H9 (cell line): ENCODE data around the gene OTOS. TPM values are rescaled to one million over a fixed set of nuclear protein-coding genes. Genes with fewer than 3 reads are reported as not detected.

ENCODE experiments used
- DNase-seq: peaks from one replicate; pipeline ENCODE4 v3.0.0-alpha.2; 2017
- H2AFZ ChIP-seq: one replicate; pipeline ENCODE4 v1.6.1; 2013; ENCODE audit warnings: mild to moderate bottlenecking, low read length, control low read depth, moderate library complexity
- H2AK5ac ChIP-seq: 2 replicates; pipeline ENCODE4 v1.6.1; 2013; ENCODE audit warnings: low read length, control low read depth, mixed read lengths; ENCODE audit not compliant: insufficient read length
- H2BK120ac ChIP-seq: one replicate; pipeline ENCODE4 v1.6.1; 2013; ENCODE audit warnings: low read depth, mild to moderate bottlenecking, low read length, control low read depth, inconsistent platforms; ENCODE audit not compliant: poor library complexity, severe bottlenecking
- H2BK12ac ChIP-seq: 2 replicates; pipeline ENCODE4 v1.6.1; 2013; ENCODE audit warnings: low read length, control low read depth, mixed read lengths, low read depth; ENCODE audit not compliant: insufficient read length
- H2BK15ac ChIP-seq: 2 replicates; pipeline ENCODE4 v1.6.1; 2013; ENCODE audit warnings: low read depth, low read length, control low read depth
- H2BK20ac ChIP-seq: one replicate; pipeline ENCODE4 v1.6.1; 2013; ENCODE audit warnings: low read depth, mild to moderate bottlenecking, low read length, control low read depth, inconsistent platforms; ENCODE audit not compliant: poor library complexity, severe bottlenecking
- H2BK5ac ChIP-seq: 2 replicates; pipeline ENCODE4 v1.6.1; 2013; ENCODE audit warnings: low read length, control low read depth, mixed read lengths; ENCODE audit not compliant: insufficient read length
- H3K14ac ChIP-seq: 2 replicates; pipeline ENCODE4 v1.6.1; 2013; ENCODE audit warnings: low read length, control low read depth; ENCODE audit not compliant: insufficient read depth
- H3K18ac ChIP-seq: 2 replicates; pipeline ENCODE4 v1.6.1; 2013; ENCODE audit warnings: low read depth, mild to moderate bottlenecking, mixed read lengths, low read length, control low read depth; ENCODE audit not compliant: insufficient read length
- H3K23ac ChIP-seq: 2 replicates; pipeline ENCODE4 v1.6.1; 2013; ENCODE audit warnings: low read length, control low read depth, mixed read lengths, low read depth; ENCODE audit not compliant: insufficient read length
- H3K23me2 ChIP-seq: 2 replicates; pipeline ENCODE4 v1.6.1; 2013; ENCODE audit warnings: low read depth, mild to moderate bottlenecking, mixed read lengths, low read length, control low read depth; ENCODE audit not compliant: insufficient read length, poor library complexity, severe bottlenecking
- H3K27ac ChIP-seq: 2 replicates; pipeline ENCODE4 v1.5.1; 2013; ENCODE audit warnings: low read length, control low read depth, mixed read lengths, low read depth; ENCODE audit not compliant: insufficient read length
- H3K27me3 ChIP-seq: 2 replicates; pipeline ENCODE4 v1.6.1; 2013; ENCODE audit warnings: low read length, control low read depth, inconsistent platforms; ENCODE audit not compliant: insufficient read depth
- H3K4ac ChIP-seq: 2 replicates; pipeline ENCODE4 v1.6.1; 2013; ENCODE audit warnings: low read depth, mild to moderate bottlenecking, control low read depth, inconsistent platforms, low read length, moderate library complexity
- H3K4me1 ChIP-seq: 2 replicates; pipeline ENCODE4 v1.6.1; 2013; ENCODE audit warnings: low read length, control low read depth, inconsistent platforms; ENCODE audit not compliant: insufficient read depth
- H3K4me2 ChIP-seq: 2 replicates; pipeline ENCODE4 v1.6.1; 2013; ENCODE audit warnings: low read length, control low read depth, mixed read lengths; ENCODE audit not compliant: insufficient read length, insufficient read depth
- H3K56ac ChIP-seq: 2 replicates; pipeline ENCODE4 v1.6.1; 2013; ENCODE audit warnings: low read depth, mild to moderate bottlenecking, mixed read lengths, low read length, control low read depth; ENCODE audit not compliant: insufficient read length
- H3K79me1 ChIP-seq: 2 replicates; pipeline ENCODE4 v1.6.1; 2013; ENCODE audit warnings: low read depth, mild to moderate bottlenecking, moderate library complexity, low read length, control low read depth, inconsistent platforms; ENCODE audit not compliant: insufficient read depth, poor library complexity, severe bottlenecking
- H3K79me2 ChIP-seq: 2 replicates; pipeline ENCODE4 v1.6.1; 2013; ENCODE audit warnings: low read length, control low read depth, inconsistent platforms; ENCODE audit not compliant: insufficient read depth
- H3K9ac ChIP-seq: 2 replicates; pipeline ENCODE4 v1.6.1; 2013; ENCODE audit warnings: low read length, control low read depth, mixed read lengths; ENCODE audit not compliant: insufficient read length; ENCODE audit errors: extremely low read depth
- H3K9me3 ChIP-seq: one replicate; pipeline ENCODE4 v1.6.1; 2013; ENCODE audit warnings: low read depth, low read length, inconsistent platforms; ENCODE audit not compliant: control insufficient read depth
- H3T11ph ChIP-seq: one replicate; pipeline ENCODE4 v1.6.1; 2013; ENCODE audit warnings: mild to moderate bottlenecking, low read length, control low read depth, inconsistent platforms
- H4K20me1 ChIP-seq: one replicate; pipeline ENCODE4 v1.6.1; 2013; ENCODE audit not compliant: control insufficient read depth, insufficient read length, insufficient read depth
- H4K5ac ChIP-seq: 2 replicates; pipeline ENCODE4 v1.6.1; 2013; ENCODE audit warnings: low read depth, mild to moderate bottlenecking, mixed read lengths, low read length, control low read depth; ENCODE audit not compliant: insufficient read length
- H4K8ac ChIP-seq: replicated peaks from 2 replicates; pipeline ENCODE4 v1.6.1; 2013; ENCODE audit warnings: low read length, control low read depth, mixed read lengths, low read depth; ENCODE audit not compliant: insufficient read length
- H4K91ac ChIP-seq: 2 replicates; pipeline ENCODE4 v1.6.1; 2013; ENCODE audit warnings: low read depth, mild to moderate bottlenecking, moderate library complexity, mixed read lengths, low read length, control low read depth; ENCODE audit not compliant: insufficient read length
- H3K27ac Mint-ChIP-seq, 3 experiments: 2 replicates in 2 of 3; 3 replicates in 1 of 3; pipeline ENCODE4 v1.8.0; 2020 to 2021; ENCODE audit warnings: mixed read lengths in 3 of 3, mild to moderate bottlenecking in 1 of 3, moderate library complexity in 1 of 3
- H3K27me3 Mint-ChIP-seq: 2 replicates; pipeline ENCODE4 v1.8.0; 2021; ENCODE audit warnings: low read depth, mild to moderate bottlenecking, moderate library complexity, mixed read lengths
- H3K36me3 Mint-ChIP-seq, 3 experiments: 2 replicates in 2 of 3; 3 replicates in 1 of 3; pipeline ENCODE4 v1.8.0; 2020 to 2021; ENCODE audit warnings: low read depth in 3 of 3, mixed read lengths in 3 of 3; ENCODE audit not compliant: insufficient read depth in 1 of 3
- H3K4me1 Mint-ChIP-seq, 2 experiments: 2 replicates each; pipeline ENCODE4 v1.8.0; 2020; ENCODE audit warnings: mixed read lengths in 2 of 2
- H3K4me3 Mint-ChIP-seq, 2 experiments: 2 replicates in 1 of 2; 3 replicates in 1 of 2; pipeline ENCODE4 v1.8.0; 2020 to 2021; ENCODE audit warnings: mild to moderate bottlenecking in 2 of 2, mixed read lengths in 2 of 2, moderate library complexity in 1 of 2
- H3K9me3 Mint-ChIP-seq, 2 experiments: 2 replicates in 1 of 2; 3 replicates in 1 of 2; pipeline ENCODE4 v1.8.0; 2020; ENCODE audit warnings: mild to moderate bottlenecking in 2 of 2, mixed read lengths in 2 of 2, moderate library complexity in 1 of 2
- CTCF ChIP-seq: fragments of 200-600 bp; sonication (generic); conservative IDR thresholded peaks from 3 replicates; pipeline ENCODE4 v1.8.0; 2021; ENCODE audit warnings: antibody characterized with exemption, mild to moderate bottlenecking
- WGBS: extraction: QIAGEN DNeasy Blood & Tissue Kit; methylation state at CpG from one replicate; pipeline ENCODE4 v1.1.7; 2013; ENCODE audit warnings: missing lambda C conversion rate, low lambda C conversion rate, mixed read lengths; ENCODE audit not compliant: insufficient read length; ENCODE audit errors: extremely low coverage; 5-methylcytosine and 5-hydroxymethylcytosine counted together
- total RNA-seq: library from RNA; stranded (reverse); gene quantifications from 2 replicates; pipeline ENCODE4 v1.2.1, GENCODE V29; 2021

The OTOS gene
- total RNA-seq, 1 experiment from 2014 or later = not detected

- no peak for TF ChIP-seq CTCF
- peaks cover 15 to 27% of the 10 kb centered on the region in 2 experiments for H3K4me1 Mint-ChIP-seq
- Histone ChIP-seq H3T11ph (no peak overlapping the region), H2AFZ (no peak overlapping the region), H3K4ac (no peak overlapping the region), H2BK12ac (no peak overlapping the region), H3K79me1 (no peaks in the 10 kb centered on the region), H3K56ac (no peak overlapping the region), H3K14ac (no peak overlapping the region), H2AK5ac (no peak overlapping the region), H3K79me2 (no peaks in the 10 kb centered on the region), H3K23ac (no peak overlapping the region), H3K9me3 (no peaks in the 10 kb centered on the region), H3K27ac (no peak overlapping the region), H4K8ac (no peak overlapping the region), H4K20me1 (no peaks in the 10 kb centered on the region), H2BK15ac (no peak overlapping the region), H3K27me3 (no peaks in the 10 kb centered on the region), H2BK5ac (no peak overlapping the region), H4K91ac (no peak overlapping the region), H3K23me2 (no peaks in the 10 kb centered on the region), H3K18ac (no peak overlapping the region), H3K4me2 (no peak overlapping the region), H3K9ac (no peak overlapping the region), H3K4me1 (no peaks in the 10 kb centered on the region; the same call in 1 of the 2 replicates), H2BK20ac (no peak overlapping the region), H2BK120ac (no peak overlapping the region), H4K5ac (no peak overlapping the region)
- H3K4me3 Mint-ChIP-seq = no peak overlapping the region
- WGBS = no CpG with 5 or more reads among the region's 13 CpGs
- no peak overlapping the region; a peak in 2 of 7 replicates for H3K27ac Mint-ChIP-seq
- peaks cover 0 to 3% of the 10 kb centered on the region in 2 experiments; a peak in 4 of 5 replicates for H3K9me3 Mint-ChIP-seq
- no peak for DNase-seq
- H3K36me3 Mint-ChIP-seq = no peaks in the 10 kb centered on the region; a peak in 1 of 7 replicates
- H3K27me3 Mint-ChIP-seq = peaks cover 26% of the 10 kb centered on the region
Measured at GRCh38 chr2:240155745-240156390, 15.4 kb upstream of the OTOS start.
